WERI-Rb-1 (cell line): ENCODE measurements around the gene PSMB2.

Source experiments
- DNase-seq: peaks from one replicate; pipeline ENCODE4 v3.0.0-alpha.2; 2020
- H3K27ac ChIP-seq: fragments of 250-450 bp; sonication (Bioruptor Pico); 2 replicates; pipeline ENCODE4 v1.5.1; 2020; ENCODE audit warnings: mild to moderate bottlenecking, moderate library complexity
- H3K27me3 ChIP-seq: fragments of 250-450 bp; sonication (Bioruptor Pico); 2 replicates; pipeline ENCODE4 v1.5.1; 2021; ENCODE audit warnings: mild to moderate bottlenecking, low read depth, moderate library complexity; ENCODE audit not compliant: insufficient read depth, severe bottlenecking
- H3K36me3 ChIP-seq: fragments of 250-450 bp; sonication (Bioruptor Pico); 2 replicates; pipeline ENCODE4 v1.5.1; 2020; ENCODE audit warnings: mild to moderate bottlenecking, moderate library complexity
- H3K4me3 ChIP-seq: 2 replicates; pipeline ENCODE4 v1.5.1; 2011; ENCODE audit warnings: low read depth, mild to moderate bottlenecking, control low read depth, low read length
- H3K9me3 ChIP-seq: fragments of 250-450 bp; sonication (Bioruptor Pico); 2 replicates; pipeline ENCODE4 v1.5.1; 2021; ENCODE audit warnings: mild to moderate bottlenecking, moderate library complexity; ENCODE audit not compliant: severe bottlenecking
- TF ChIP-seq, protein P1 (sequence below): IDR thresholded peaks from 2 replicates; pipeline ENCODE4 v1.5.1; 2011; ENCODE audit warnings: low read depth, mild to moderate bottlenecking, control low read depth, inconsistent platforms, low read length

PSMB2 gene

DNA sequence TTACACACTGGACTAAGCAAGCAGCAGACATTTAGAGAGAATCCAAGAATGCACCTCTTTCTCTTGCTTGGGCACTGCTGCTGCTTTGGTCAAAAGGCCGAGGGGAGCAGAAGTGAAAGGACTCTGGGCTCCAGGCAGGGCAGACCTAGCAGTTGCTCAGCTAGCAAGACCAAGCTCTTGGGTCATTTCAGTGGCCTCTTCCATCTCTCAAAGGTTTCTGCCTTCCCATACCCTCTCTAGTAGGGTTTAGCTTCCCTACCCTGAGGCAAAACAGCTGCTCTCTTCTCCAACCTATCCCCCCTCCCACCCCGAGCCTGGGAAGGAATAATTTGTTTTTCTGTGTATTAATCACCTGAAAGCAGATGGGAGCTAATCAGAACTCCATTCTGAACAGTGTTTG lies 42.4 kb downstream of the PSMB2 start:
- Histone ChIP-seq H3K9me3 (no peaks in the 10 kb centered on the region), H3K27ac (no peak overlapping the region), H3K27me3 (no peaks in the 10 kb centered on the region), H3K36me3 (peaks cover 32% of the 10 kb centered on the region), H3K4me3 (no peak overlapping the region)
- no peak for DNase-seq
- TF ChIP-seq, protein P1, sequence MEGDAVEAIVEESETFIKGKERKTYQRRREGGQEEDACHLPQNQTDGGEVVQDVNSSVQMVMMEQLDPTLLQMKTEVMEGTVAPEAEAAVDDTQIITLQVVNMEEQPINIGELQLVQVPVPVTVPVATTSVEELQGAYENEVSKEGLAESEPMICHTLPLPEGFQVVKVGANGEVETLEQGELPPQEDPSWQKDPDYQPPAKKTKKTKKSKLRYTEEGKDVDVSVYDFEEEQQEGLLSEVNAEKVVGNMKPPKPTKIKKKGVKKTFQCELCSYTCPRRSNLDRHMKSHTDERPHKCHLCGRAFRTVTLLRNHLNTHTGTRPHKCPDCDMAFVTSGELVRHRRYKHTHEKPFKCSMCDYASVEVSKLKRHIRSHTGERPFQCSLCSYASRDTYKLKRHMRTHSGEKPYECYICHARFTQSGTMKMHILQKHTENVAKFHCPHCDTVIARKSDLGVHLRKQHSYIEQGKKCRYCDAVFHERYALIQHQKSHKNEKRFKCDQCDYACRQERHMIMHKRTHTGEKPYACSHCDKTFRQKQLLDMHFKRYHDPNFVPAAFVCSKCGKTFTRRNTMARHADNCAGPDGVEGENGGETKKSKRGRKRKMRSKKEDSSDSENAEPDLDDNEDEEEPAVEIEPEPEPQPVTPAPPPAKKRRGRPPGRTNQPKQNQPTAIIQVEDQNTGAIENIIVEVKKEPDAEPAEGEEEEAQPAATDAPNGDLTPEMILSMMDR: no peak

DNA sequence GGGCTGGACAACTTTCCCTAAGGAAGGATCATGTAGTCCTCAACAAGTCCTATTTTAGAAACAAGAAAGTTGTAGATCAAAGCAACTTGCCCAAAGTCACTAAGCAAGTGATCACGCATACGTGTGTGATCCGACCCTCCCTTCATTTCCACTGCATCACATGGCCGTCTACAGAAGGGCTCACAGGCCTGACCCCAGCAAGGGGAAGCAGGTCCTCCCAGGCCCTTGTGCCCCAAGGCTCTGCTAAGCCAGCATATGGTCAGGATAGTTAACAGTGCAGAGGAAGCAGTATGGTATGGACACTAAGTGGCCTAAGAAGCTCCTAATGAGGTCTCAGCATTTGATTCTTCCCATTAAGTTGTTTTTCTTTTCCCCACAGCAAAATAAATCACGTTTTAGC lies 43.5 kb downstream of the PSMB2 start:
- Histone ChIP-seq H3K27ac (no peak overlapping the region), H3K9me3 (no peaks in the 10 kb centered on the region), H3K36me3 (peaks cover 22% of the 10 kb centered on the region), H3K27me3 (no peaks in the 10 kb centered on the region), H3K4me3 (no peak overlapping the region)
- no peak for DNase-seq
- TF ChIP-seq, protein P1: no peak

DNA sequence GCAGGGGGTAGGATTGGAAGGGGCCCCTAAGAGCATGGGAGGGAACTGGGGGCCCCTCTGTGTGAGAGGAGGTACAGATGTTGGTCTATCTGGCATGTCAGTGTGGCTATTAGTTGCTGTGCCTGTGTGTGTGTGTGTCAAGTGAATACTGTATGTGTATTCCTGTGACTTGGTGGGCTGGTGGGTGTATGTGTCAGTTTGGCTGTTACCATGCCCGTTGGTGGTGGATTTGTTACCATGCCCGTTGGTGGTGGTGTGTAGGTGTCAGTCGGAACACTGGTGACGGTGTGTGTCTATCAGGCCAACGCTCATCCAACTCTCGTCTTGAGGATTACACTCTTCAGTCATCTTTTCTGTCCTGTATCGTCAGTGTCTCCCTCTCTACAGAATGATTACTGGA lies 45.6 kb downstream of the PSMB2 start:
- H3K27ac ChIP-seq: no peak overlapping the region
- no peaks in the 10 kb centered on the region for H3K27me3 ChIP-seq
- TF ChIP-seq, protein P1: no peak
- no peak overlapping the region for H3K4me3 ChIP-seq
- peaks cover 4% of the 10 kb centered on the region; the same call in 1 of the 2 replicates for H3K36me3 ChIP-seq
- H3K9me3 ChIP-seq: no peaks in the 10 kb centered on the region
- no peak for DNase-seq

DNA sequence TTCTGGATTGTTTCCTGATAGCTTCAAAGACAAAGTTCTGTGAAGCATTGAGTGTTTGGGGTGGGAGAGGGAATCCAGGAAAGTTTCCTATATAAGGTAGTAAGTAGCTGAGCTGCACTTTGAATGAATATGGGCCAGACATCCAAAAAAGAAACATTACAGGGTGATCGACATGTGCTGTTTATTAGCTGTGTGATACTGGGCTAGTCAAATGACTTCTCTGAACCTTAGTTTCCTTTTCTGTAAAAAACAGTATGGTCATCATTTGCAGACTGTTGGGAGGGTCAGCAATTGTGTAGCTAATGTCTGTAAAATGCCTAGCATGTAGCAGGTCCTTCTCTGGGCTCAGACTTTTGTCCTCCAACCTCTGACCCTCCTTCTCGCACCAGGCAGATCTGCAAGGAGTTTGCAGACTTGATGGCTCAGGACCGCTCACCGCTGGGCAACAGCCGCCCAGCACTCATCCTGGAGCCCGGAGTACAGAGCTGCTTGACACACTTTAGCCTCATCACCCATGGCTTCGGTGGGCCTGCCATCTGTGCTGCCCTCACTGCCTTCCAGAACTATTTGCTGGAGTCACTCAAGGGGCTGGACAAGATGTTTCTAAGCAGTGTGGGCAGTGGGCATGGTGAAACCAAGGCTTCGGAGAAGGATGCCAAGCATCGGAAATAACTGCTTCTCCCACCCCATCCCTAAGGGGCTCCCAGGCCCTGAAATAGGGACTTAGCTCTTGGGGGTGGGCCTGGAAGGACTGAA lies 47.1 kb downstream of the PSMB2 start:
- Histone ChIP-seq H3K4me3 (no peak overlapping the region), H3K27me3 (no peaks in the 10 kb centered on the region), H3K36me3 (peaks cover under 1% of the 10 kb centered on the region; the same call in 1 of the 2 replicates), H3K27ac (no peak overlapping the region), H3K9me3 (no peaks in the 10 kb centered on the region)
- no peak for DNase-seq
- TF ChIP-seq, protein P1: no peak

DNA sequence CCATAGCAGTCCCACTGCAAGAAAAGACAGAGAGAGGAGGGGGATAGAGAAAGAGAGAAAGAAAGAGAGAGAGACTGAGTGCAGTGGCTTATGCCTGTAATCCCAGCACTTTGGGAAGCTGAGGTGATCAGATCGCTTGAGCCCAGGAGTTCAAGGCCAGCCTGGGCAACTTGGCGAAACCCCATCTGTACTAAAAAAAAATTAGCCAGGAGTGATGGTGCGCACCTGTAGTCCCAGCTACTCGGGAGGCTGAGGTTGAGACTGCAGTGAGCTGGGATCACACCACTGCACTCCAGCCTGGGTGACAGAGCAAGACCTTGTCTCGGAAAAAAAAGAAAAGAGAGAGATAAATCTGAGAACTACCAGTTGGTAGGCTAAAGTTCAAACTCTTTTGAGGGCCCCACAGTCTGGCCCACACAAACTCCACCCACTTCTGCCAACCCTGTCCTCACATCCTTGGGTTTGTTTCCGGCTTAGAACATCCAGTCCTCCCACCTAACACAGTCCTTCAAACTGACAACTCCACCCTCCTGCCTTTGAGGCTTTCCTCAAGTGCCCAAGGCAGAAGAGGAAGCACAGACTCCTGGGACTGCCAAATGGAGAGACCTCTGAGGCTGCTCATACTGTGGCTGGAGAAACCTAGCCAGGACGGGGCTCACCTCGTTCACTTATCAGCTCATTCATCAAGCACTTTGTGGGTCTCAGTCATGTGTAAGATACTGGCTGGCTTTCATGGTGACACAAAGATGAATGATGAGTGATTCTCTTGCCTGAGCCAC lies 48.1 kb downstream of the PSMB2 start:
- H3K27me3 ChIP-seq: no peaks in the 10 kb centered on the region
- H3K27ac ChIP-seq: no peak overlapping the region
- no peak for DNase-seq
- TF ChIP-seq, protein P1: no peak
- H3K9me3 ChIP-seq: no peaks in the 10 kb centered on the region
- H3K4me3 ChIP-seq: no peak overlapping the region
- H3K36me3 ChIP-seq: no peaks in the 10 kb centered on the region
